ENCODE measurements around the gene SGPL1.

DNA sequence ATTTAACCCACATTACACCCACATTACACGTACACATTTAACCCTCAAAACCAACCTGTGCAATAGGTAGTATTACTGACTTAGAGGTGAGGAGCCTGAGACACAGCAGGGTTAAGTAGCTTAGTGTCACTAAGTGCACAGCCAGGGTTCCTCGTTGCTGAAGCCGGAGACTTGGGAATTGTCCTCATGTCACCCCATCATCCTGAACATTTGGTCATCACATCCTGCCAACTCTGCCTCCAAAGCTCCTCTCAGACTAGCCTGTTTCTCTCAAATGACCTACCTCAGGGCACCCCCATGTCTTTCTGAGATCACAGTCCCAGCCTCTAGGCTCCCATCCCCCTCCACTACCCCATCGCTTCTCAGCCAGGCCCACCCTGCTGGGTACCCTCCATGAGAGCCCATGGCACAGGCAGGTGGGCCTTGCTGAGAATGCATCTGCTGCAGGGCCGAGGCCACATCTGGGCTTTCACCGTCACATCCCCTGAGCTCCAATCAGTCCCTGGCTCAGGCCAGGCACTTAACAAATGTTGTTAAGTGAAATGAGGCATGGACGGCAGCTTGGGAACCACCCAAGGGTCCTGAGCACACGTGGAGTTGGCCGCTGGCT lies 93.7 kb downstream of the SGPL1 start:
- TF ChIP-seq YY1 (IDR thresholded peaks at IDR 0.05; ENCODE audit: low read depth, low read length): no peak
- no peak for TF ChIP-seq EZH2 (IDR thresholded peaks at IDR 0.05; ENCODE audit: low read depth, low read length, severe bottlenecking)
- no peak for TF ChIP-seq HDAC6 (IDR thresholded peaks at IDR 0.05; ENCODE audit: low read depth, low read length)
- TF ChIP-seq CEBPB (IDR thresholded peaks at IDR 0.05; ENCODE audit: low read depth, low read length): no peak
- TF ChIP-seq, protein P1, sequence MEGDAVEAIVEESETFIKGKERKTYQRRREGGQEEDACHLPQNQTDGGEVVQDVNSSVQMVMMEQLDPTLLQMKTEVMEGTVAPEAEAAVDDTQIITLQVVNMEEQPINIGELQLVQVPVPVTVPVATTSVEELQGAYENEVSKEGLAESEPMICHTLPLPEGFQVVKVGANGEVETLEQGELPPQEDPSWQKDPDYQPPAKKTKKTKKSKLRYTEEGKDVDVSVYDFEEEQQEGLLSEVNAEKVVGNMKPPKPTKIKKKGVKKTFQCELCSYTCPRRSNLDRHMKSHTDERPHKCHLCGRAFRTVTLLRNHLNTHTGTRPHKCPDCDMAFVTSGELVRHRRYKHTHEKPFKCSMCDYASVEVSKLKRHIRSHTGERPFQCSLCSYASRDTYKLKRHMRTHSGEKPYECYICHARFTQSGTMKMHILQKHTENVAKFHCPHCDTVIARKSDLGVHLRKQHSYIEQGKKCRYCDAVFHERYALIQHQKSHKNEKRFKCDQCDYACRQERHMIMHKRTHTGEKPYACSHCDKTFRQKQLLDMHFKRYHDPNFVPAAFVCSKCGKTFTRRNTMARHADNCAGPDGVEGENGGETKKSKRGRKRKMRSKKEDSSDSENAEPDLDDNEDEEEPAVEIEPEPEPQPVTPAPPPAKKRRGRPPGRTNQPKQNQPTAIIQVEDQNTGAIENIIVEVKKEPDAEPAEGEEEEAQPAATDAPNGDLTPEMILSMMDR (IDR thresholded peaks at IDR 0.05; ENCODE audit: control extremely low read depth in 1 of 3, insufficient read depth in 1 of 3, low read depth in 1 of 3, low read length in 3 of 3): no peak
- no peak for TF ChIP-seq RFX5 (IDR thresholded peaks at IDR 0.05; ENCODE audit: borderline replicate concordance, low read depth, low read length)
- TF ChIP-seq POLR2A (IDR thresholded peaks at IDR 0.05; ENCODE audit: control extremely low read depth in 1 of 2, low read depth in 2 of 2, low read length in 2 of 2): no peak
- TF ChIP-seq CHD2 (IDR thresholded peaks at IDR 0.05; ENCODE audit: low read length): no peak
- TF ChIP-seq TEAD4 (IDR thresholded peaks at IDR 0.05; ENCODE audit: low read depth, low read length): no peak
- no peak for TF ChIP-seq JUN (IDR thresholded peaks at IDR 0.05; ENCODE audit: low read depth, low read length)
